ENCODE data around the gene MBNL1. TPM values are rescaled to one million over a fixed set of nuclear protein-coding genes. Genes with fewer than 3 reads are reported as not detected.

Gene MBNL1
- 76.8 and 110 TPM in 2 replicates for total RNA-seq

- peak; percentile 62 for DNase-seq (ENCODE audit: low read depth)
Measured at GRCh38 chr3:152268555-152269055, at the start of gene MBNL1. Gene MBNL1, plus strand, starts transcription at chr3:152268929. Its CDS starts 31,265 bp downstream, at chr3:152300194.

GRCh38 chr3:152219216-152219615 lies 49.5 kb upstream of the MBNL1 start:
- DNase-seq (ENCODE audit: low read depth) = no peak

GRCh38 chr3:152219769-152220255 lies 48.9 kb upstream of the MBNL1 start:
- no peak for DNase-seq (ENCODE audit: low read depth)

GRCh38 chr3:152222327-152222726 lies 46.4 kb upstream of the MBNL1 start:
- no peak for DNase-seq (ENCODE audit: low read depth)

- no peak for DNase-seq (ENCODE audit: low read depth)
Measured at GRCh38 chr3:152225201-152225600, 43.5 kb upstream of the MBNL1 start.

- DNase-seq (ENCODE audit: low read depth) = no peak
Measured at GRCh38 chr3:152226176-152226575, 42.6 kb upstream of the MBNL1 start.

- no peak for DNase-seq (ENCODE audit: low read depth)
Measured at GRCh38 chr3:152227027-152227426, 41.7 kb upstream of the MBNL1 start.

GRCh38 chr3:152229692-152230091 lies 39.0 kb upstream of the MBNL1 start:
- DNase-seq (ENCODE audit: low read depth) = peak; percentile 36

GRCh38 chr3:152230370-152230769 lies 38.4 kb upstream of the MBNL1 start:
- DNase-seq (ENCODE audit: low read depth) = no peak

- DNase-seq (ENCODE audit: low read depth) = no peak
Measured at GRCh38 chr3:152232001-152232400, 36.7 kb upstream of the MBNL1 start.

GRCh38 chr3:152232679-152233078 lies 36.0 kb upstream of the MBNL1 start:
- DNase-seq (ENCODE audit: low read depth) = no peak

- no peak for DNase-seq (ENCODE audit: low read depth)
Measured at GRCh38 chr3:152234657-152235375, 33.9 kb upstream of the MBNL1 start.

- DNase-seq (ENCODE audit: low read depth) = peak; percentile 85
Measured at GRCh38 chr3:152235709-152236298, 32.9 kb upstream of the MBNL1 start.

GRCh38 chr3:152236716-152237115 lies 32.0 kb upstream of the MBNL1 start:
- DNase-seq (ENCODE audit: low read depth) = peak; percentile 28

- DNase-seq (ENCODE audit: low read depth) = peak; percentile 53
Measured at GRCh38 chr3:152241142-152242017, 27.3 kb upstream of the MBNL1 start.

- DNase-seq (ENCODE audit: low read depth) = no peak
Measured at GRCh38 chr3:152243301-152243711, 25.4 kb upstream of the MBNL1 start.

- no peak for DNase-seq (ENCODE audit: low read depth)
Measured at GRCh38 chr3:152243721-152244516, 24.8 kb upstream of the MBNL1 start.

GRCh38 chr3:152244517-152244888 lies 24.2 kb upstream of the MBNL1 start:
- DNase-seq (ENCODE audit: low read depth) = no peak

GRCh38 chr3:152245498-152246170 lies 23.1 kb upstream of the MBNL1 start:
- DNase-seq (ENCODE audit: low read depth) = no peak

GRCh38 chr3:152251916-152252315 lies 16.8 kb upstream of the MBNL1 start:
- no peak for DNase-seq (ENCODE audit: low read depth)

GRCh38 chr3:152252755-152253154 lies 16.0 kb upstream of the MBNL1 start:
- no peak for DNase-seq (ENCODE audit: low read depth)
